Measurements from ENCODE around the gene MIEF1. TPM values are rescaled to one million over a fixed set of nuclear protein-coding genes. Genes with fewer than 3 reads are reported as not detected.

The MIEF1 gene
- total RNA-seq (2014; rRNA removed; shearing (Covaris generic)): 23.5 and 32.1 TPM in 2 replicates

- in situ Hi-C loops (cut with HindIII; ENCODE audit: low sequenced_read_pairs): no loop called here
These were observed at the start of gene MIEF1 for GRCh38 chr22:39502109-39502788. Gene MIEF1, plus strand, starts transcription at chr22:39502290. Its CDS starts 9,005 bp downstream, at chr22:39511295.

GRCh38 chr22:39452740-39453040, 49.4 kb upstream of the MIEF1 start:
- no peak for DNase-seq (ENCODE audit: low spot score)
- in situ Hi-C loops (cut with HindIII; ENCODE audit: low sequenced_read_pairs): no loop called here

More at GRCh38 chr22:39502109-39502788, at the start of gene MIEF1:
- DNase-seq (ENCODE audit: low spot score): peak; percentile 97

GRCh38 chr22:39453765-39454378, 48.2 kb upstream of the MIEF1 start:
- in situ Hi-C loops (cut with HindIII; ENCODE audit: low sequenced_read_pairs): no loop called here
- DNase-seq (ENCODE audit: low spot score): no peak

- no peak for DNase-seq (ENCODE audit: low spot score)
- in situ Hi-C loops (cut with HindIII; ENCODE audit: low sequenced_read_pairs): no loop called here
These were observed 47.7 kb upstream of the MIEF1 start for GRCh38 chr22:39454385-39454871.

- in situ Hi-C loops (cut with HindIII; ENCODE audit: low sequenced_read_pairs): no loop called here
- DNase-seq (ENCODE audit: low spot score): peak; percentile 34
These were observed 45.4 kb upstream of the MIEF1 start, which contains the start of gene MGAT3 for GRCh38 chr22:39456522-39457197. Gene MGAT3, plus strand, starts transcription at chr22:39457012. Its CDS starts 30,336 bp downstream, at chr22:39487348.

- in situ Hi-C loops (cut with HindIII; ENCODE audit: low sequenced_read_pairs): no loop called here
- DNase-seq (ENCODE audit: low spot score): no peak
These were observed 44.9 kb upstream of the MIEF1 start for GRCh38 chr22:39457198-39457555.

- in situ Hi-C loops (cut with HindIII; ENCODE audit: low sequenced_read_pairs): no loop called here
These were observed 44.3 kb upstream of the MIEF1 start for GRCh38 chr22:39457556-39458443.

DNA sequence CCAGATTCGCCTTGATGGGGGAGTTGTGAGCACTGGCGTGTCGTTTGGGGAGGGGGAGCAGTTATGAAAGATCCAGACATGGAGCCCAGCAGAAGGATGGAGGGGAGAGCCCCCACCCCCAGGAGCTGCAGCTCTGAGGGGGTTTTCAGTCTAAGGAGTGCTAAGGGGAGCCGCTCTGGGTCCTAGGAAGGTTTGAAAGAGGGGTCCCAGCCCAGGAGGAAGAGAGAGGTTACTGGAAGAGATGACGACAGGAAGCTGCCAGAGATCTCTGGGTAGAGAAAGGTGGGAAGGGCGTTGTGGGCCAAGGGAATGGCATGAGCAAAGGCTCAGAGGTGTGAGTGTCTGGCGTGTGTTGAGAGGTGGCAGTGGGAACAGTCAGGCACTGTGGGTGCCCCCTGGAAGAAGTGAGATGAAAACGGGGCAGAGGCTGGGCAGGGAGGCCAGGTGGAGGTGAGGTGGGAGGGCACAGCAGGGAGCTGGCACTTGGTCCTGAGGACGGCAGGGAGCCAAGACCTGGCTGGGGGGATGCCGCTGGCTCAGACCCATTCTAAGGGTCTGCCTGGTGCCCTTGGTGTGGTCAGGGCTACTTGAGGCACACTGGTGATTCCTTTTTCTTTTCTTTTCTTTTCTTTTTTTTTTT, 43.5 kb upstream of the MIEF1 start:
- DNase-seq (ENCODE audit: low spot score): no peak
- in situ Hi-C loops (cut with HindIII; ENCODE audit: low sequenced_read_pairs): no loop called here

More at GRCh38 chr22:39457556-39458443, 44.3 kb upstream of the MIEF1 start:
- peak; percentile 75 for DNase-seq (ENCODE audit: low spot score)

- DNase-seq (ENCODE audit: low spot score): peak; percentile 90
- in situ Hi-C loops (cut with HindIII; ENCODE audit: low sequenced_read_pairs): no loop called here
These were observed 42.4 kb upstream of the MIEF1 start for GRCh38 chr22:39459681-39460080.

GRCh38 chr22:39462443-39463221, 39.5 kb upstream of the MIEF1 start:
- in situ Hi-C loops (cut with HindIII; ENCODE audit: low sequenced_read_pairs): no loop called here
- peak; percentile 37 for DNase-seq (ENCODE audit: low spot score)

DNA sequence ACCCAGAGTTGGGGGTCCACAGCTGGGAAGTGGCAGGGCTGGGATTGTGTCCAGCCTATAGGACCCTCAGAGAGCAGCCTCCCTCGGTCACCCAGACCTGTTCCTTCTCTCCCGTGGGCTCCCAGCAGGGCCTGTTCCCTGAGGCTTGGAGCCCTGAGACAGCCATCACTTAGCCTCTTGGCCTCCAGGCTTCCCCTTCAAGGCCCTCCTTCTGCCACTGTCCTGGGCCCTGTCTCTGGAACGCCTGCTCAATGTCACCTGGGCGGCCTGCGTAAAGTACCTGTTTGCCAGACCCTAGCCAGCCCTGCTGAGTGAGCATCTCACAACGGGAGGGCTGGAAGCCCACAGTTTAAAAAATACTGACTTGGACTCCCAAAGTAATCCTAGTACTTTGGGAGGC, 38.8 kb upstream of the MIEF1 start:
- DNase-seq (ENCODE audit: low spot score): no peak
- in situ Hi-C loops (cut with HindIII; ENCODE audit: low sequenced_read_pairs): no loop called here

GRCh38 chr22:39463931-39464390, 38.1 kb upstream of the MIEF1 start:
- peak; percentile 92 for DNase-seq (ENCODE audit: low spot score)

DNA sequence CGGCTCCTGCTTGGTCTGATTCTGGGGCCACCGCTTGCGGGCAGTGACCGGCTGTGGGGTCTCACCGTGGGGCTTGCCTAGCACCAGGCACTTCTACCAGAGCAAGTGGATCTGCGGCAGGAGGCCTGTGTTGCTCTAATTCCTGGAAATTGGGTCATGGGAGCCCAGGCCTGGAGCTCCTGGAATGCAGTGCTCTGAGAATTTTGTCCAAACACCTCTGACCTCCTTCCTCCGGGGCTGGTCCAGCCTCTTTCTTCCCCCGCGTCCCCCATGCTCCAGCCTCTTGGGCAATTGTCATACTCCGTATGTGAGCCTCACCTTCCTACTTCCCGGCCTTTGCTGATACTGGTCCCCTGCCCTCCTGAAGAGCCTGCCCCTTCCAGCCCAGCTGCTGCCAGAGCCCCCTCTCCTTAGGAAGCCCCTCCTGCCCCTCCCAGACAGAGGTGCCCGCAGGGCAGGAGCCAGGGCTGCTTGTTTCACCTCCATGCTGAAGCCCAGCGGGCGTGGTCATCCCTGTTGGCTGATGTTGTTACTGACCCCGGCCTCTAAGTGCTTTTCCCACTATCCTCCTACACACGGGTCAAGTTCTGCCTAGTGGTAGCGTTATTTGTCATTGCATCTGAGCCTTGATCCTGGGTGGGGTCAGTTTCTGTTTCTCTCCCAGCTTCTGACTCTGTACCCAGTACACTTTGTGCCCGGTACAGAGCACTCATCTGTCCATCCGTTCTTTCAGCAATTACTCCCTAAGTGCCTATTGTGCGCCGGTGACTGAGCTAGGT, 35.7 kb upstream of the MIEF1 start:
- DNase-seq (ENCODE audit: low spot score): peak; percentile 67
- in situ Hi-C loops (cut with HindIII; ENCODE audit: low sequenced_read_pairs): no loop called here

More at GRCh38 chr22:39463931-39464390, 38.1 kb upstream of the MIEF1 start:
- in situ Hi-C loops (cut with HindIII; ENCODE audit: low sequenced_read_pairs): no loop called here

DNA sequence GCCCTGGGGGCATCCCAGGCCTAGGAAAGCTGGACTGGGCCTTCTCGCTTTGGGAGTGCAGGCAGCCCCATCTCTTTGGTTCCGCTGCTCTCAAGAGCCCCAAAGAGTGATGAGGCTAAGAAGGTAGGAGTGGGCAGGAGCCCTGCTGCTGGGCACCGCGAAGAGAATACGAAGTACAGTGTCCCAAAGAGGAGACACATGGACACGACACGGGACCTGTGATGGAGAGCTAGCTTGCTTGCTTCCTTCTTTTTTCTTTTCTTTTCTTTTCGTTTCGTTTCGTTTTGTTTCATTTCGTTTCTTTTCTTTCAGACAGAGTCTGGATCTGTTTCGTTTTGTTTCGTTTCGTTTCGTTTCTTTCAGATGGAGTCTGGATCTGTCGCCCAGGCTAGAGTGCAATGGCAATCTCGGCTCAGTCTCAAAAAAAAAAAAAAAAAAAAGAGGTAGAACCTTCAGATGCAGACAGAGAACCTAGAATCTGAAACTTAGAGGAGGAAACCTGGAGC, 34.6 kb upstream of the MIEF1 start:
- DNase-seq (ENCODE audit: low spot score): no peak
- in situ Hi-C loops (cut with HindIII; ENCODE audit: low sequenced_read_pairs): no loop called here

DNA sequence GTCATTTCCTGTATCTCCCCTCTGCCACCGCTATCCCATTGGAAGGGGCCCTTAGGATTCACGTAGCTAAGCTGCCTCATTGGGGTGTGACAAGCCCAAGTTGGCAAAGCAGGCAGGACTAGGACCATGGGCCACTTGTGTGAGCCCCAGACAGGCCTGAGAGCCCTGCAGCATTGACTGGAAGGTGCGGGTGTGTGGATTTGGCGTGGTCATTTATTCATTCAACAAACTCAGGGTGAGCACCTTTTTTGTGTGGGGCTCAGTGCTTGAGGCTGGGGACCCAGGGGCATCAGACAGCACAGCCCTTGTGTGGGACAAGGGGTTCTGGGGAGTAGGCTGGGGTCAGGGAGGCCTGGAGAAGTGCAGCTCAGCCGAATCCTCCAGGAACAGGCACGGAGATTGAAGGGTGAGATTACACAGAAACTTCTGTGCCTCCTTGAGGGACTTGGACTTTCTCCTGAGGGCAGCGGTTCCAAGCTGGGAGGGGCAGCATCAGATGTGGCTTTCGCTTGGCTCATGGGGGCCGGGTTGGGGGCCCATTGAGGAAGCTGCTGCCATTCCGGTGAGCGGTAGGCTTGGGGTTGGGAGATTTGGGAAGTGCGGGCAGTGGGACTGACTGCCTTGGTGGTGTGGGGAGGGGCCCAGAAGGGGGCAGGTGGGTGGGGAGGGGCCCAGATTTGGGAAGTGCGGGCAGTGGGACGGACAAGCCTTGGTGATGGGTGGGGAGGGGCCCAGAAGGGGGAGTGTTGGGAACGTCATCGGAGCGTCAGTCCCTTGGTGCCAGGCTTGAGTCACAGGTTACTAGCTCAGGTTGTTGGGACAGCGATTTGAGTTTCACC, 33.4 kb upstream of the MIEF1 start:
- DNase-seq (ENCODE audit: low spot score): no peak
- in situ Hi-C loops (cut with HindIII; ENCODE audit: low sequenced_read_pairs): no loop called here

GRCh38 chr22:39469326-39469680, 32.8 kb upstream of the MIEF1 start:
- in situ Hi-C loops (cut with HindIII; ENCODE audit: low sequenced_read_pairs): no loop called here
- DNase-seq (ENCODE audit: low spot score): peak; percentile 70
